ENCODE results near the gene MIA2. TPM values are rescaled to one million over a fixed set of nuclear protein-coding genes. Genes with fewer than 3 reads are reported as not detected.

MIA2 gene
- total and polyA plus RNA-seq, 9 of the 15 experiments (the other 6 are each of a cell fraction or from before 2014, with no cell fraction given) = 6.0 to 21.8 (median 12.8) TPM

- TF ChIP-seq E2F4 (CRISPR knock-in tag; IDR thresholded peaks at IDR 0.05; ENCODE audit: low read depth) (no peak), HIVEP1 (CRISPR knock-in tag; IDR thresholded peaks at IDR 0.05) (no peak), NR3C1 (CRISPR knock-in tag; IDR thresholded peaks at IDR 0.05) (no peak), ZNF263 (CRISPR knock-in tag; IDR thresholded peaks at IDR 0.05; ENCODE audit: borderline replicate concordance) (no peak), ZBTB12 (CRISPR knock-in tag; IDR thresholded peaks at IDR 0.05) (no peak), ZNF224 (CRISPR knock-in tag; IDR thresholded peaks at IDR 0.05) (no peak), ZNF133 (CRISPR knock-in tag; IDR thresholded peaks at IDR 0.05) (no peak), MCM7 (IDR thresholded peaks at IDR 0.05) (no peak), ZNF583 (CRISPR knock-in tag; IDR thresholded peaks at IDR 0.05) (no peak), CLOCK (CRISPR knock-in tag; IDR thresholded peaks at IDR 0.05; ENCODE audit: borderline replicate concordance) (no peak), BRD4 (IDR thresholded peaks at IDR 0.05) (no peak), ZNF239 (CRISPR knock-in tag; IDR thresholded peaks at IDR 0.05) (no peak), SRSF9 (IDR thresholded peaks at IDR 0.05; ENCODE audit: borderline replicate concordance, low read depth, low read length) (no peak), HDAC6 (IDR thresholded peaks at IDR 0.05; ENCODE audit: low read depth, low read length) (no peak), GTF2E2 (tag; IDR thresholded peaks at IDR 0.05) (no peak), ZNF830 (CRISPR knock-in tag; IDR thresholded peaks at IDR 0.05) (no peak), KDM4B (IDR thresholded peaks at IDR 0.05; ENCODE audit: borderline replicate concordance in 2 of 2, low read depth in 1 of 2) (no peak), ARHGAP35 (IDR thresholded peaks at IDR 0.05; ENCODE audit: partially characterized antibody) (no peak), MYC (IDR thresholded peaks at IDR 0.05; ENCODE audit: low read depth, low read length) (no peak), MYC (CRISPR knock-in tag; IDR thresholded peaks at IDR 0.05; ENCODE audit: borderline replicate concordance, low read depth) (no peak), ZNF436 (CRISPR knock-in tag; IDR thresholded peaks at IDR 0.05) (no peak), MEF2D (tag; conservative IDR thresholded peaks at IDR 0.05; ENCODE audit: low read depth) (no peak), FOXK1 (CRISPR knock-in tag; IDR thresholded peaks at IDR 0.05; ENCODE audit: borderline replicate concordance) (no peak), IRF1 (CRISPR knock-in tag; IDR thresholded peaks at IDR 0.05; ENCODE audit: borderline replicate concordance) (peak; percentile 41; the same call in 1 of the 2 replicates), PCBP1 (IDR thresholded peaks at IDR 0.05; ENCODE audit: low read depth, low read length, poor library complexity, severe bottlenecking) (peak; percentile 89)
Measured at GRCh38 chr14:39266871-39267607, 33.3 kb downstream of the MIA2 start (continued).
